Stimulated activated CD8-positive, alpha-beta memory T cell treated with anti-CD3 and anti-CD28 coated beads, Interleukin-4, amount 100 ng/mL, for 48 hours (primary cell): ENCODE data around the gene RPL21.
A peak's percentile ranks its signal among the peaks of the same experiment; 100 is the strongest.
"Not testable (repeated sequence)": the region's sequence is repeated elsewhere in the genome, so short reads cannot be mapped to it uniquely, and the experiment has no call there.

Experiments
- DNase-seq: peaks from one replicate; pipeline ENCODE4 v3.0.0-alpha.2; 2020

RPL21 gene

GRCh38 chr13:27293076-27293691 lies 41.8 kb downstream of the RPL21 start:
- no peak for DNase-seq

- DNase-seq = no peak
Measured at GRCh38 chr13:27293873-27294515, 42.6 kb downstream of the RPL21 start.

- peak; percentile 32 for DNase-seq
Measured at GRCh38 chr13:27295096-27295495, 43.7 kb downstream of the RPL21 start.

GRCh38 chr13:27295660-27296059 lies 44.3 kb downstream of the RPL21 start:
- DNase-seq = no peak

GRCh38 chr13:27296496-27296895 lies 45.1 kb downstream of the RPL21 start:
- DNase-seq = no peak

- no peak for DNase-seq
Measured at GRCh38 chr13:27298849-27299248, 47.5 kb downstream of the RPL21 start.

- not testable (repeated sequence) for DNase-seq
Measured at GRCh38 chr13:27300406-27300805, 49.0 kb downstream of the RPL21 start.

GRCh38 chr13:27300941-27301586 lies 49.7 kb downstream of the RPL21 start:
- DNase-seq = no peak

GRCh38 chr13:27302643-27303262 lies 51.4 kb downstream of the RPL21 start:
- no peak for DNase-seq

- DNase-seq = no peak
Measured at GRCh38 chr13:27304099-27304498, 52.7 kb downstream of the RPL21 start.

- DNase-seq = no peak
Measured at GRCh38 chr13:27304611-27305010, 53.3 kb downstream of the RPL21 start.
